PC-3 (cell line): ENCODE data around the gene ZDHHC18. TPM values are rescaled to one million over a fixed set of nuclear protein-coding genes. Genes with fewer than 3 reads are reported as not detected.

Experiments
- ATAC-seq: fragments of 200-7000 bp; cut with Tn5 transposase; 2 replicates; pipeline ENCODE4 v1.9.1; 2020; ENCODE audit warnings: mild to moderate bottlenecking, moderate library complexity
- BruUV-seq: library from RNA; stranded (reverse); fragments of 400-500 nt; replicated peaks from 2 replicates; lab custom pipeline; 2021; lab: Mats Ljungman, UMichigan
- CTCF ChIA-PET: fragments of 300-600 bp; sonication (Branson Sonifier 250); formaldehyde crosslinking; loops from one replicate; lab custom pipeline; 2022; ENCODE audit warnings: antibody characterized with exemption; lab: Charles Lee
- POLR2A ChIA-PET: fragments of 300-600 bp; sonication (Branson Sonifier 250); formaldehyde crosslinking; loops from one replicate; lab custom pipeline; 2022; ENCODE audit warnings: antibody characterized with exemption; ENCODE audit not compliant: unreplicated experiment; lab: Charles Lee
- DNase-seq: peaks from one replicate; pipeline ENCODE4 v3.0.0-alpha.2; 2015
- H2AFZ ChIP-seq: fragments of 300-600 bp; sonication (generic); 2 replicates; pipeline ENCODE4 v1.6.0; 2016; ENCODE audit warnings: antibody characterized with exemption, low read length
- H3F3A ChIP-seq: fragments of 300-600 bp; sonication (generic); one replicate; pipeline ENCODE4 v1.6.0; 2017; ENCODE audit warnings: antibody characterized with exemption, low read length, control low read depth, mild to moderate bottlenecking; ENCODE audit not compliant: unreplicated experiment
- H3K27ac ChIP-seq: fragments of 300-600 bp; sonication (generic); 2 replicates; pipeline ENCODE4 v1.5.1; 2016; ENCODE audit warnings: mild to moderate bottlenecking, low read length
- H3K27me3 ChIP-seq: fragments of 300-600 bp; sonication (generic); 2 replicates; pipeline ENCODE4 v1.6.1; 2016; ENCODE audit warnings: low read length, mixed read lengths
- H3K36me3 ChIP-seq: fragments of 300-600 bp; sonication (generic); 2 replicates; pipeline ENCODE4 v1.6.1; 2016; ENCODE audit warnings: low read depth, mixed run types, low read length, mixed read lengths
- H3K4me1 ChIP-seq: fragments of 300-600 bp; sonication (generic); 2 replicates; pipeline ENCODE4 v1.5.1; 2016; ENCODE audit warnings: low read length; ENCODE audit not compliant: insufficient read depth
- H3K4me2 ChIP-seq: fragments of 300-600 bp; sonication (generic); 2 replicates; pipeline ENCODE4 v1.6.0; 2016; ENCODE audit warnings: low read length
- H3K4me3 ChIP-seq: fragments of 300-600 bp; sonication (generic); 2 replicates; pipeline ENCODE4 v1.5.1; 2016; ENCODE audit warnings: mild to moderate bottlenecking, low read length, mixed read lengths
- H3K79me2 ChIP-seq: fragments of 300-600 bp; sonication (generic); 2 replicates; pipeline ENCODE4 v1.6.1; 2017; ENCODE audit warnings: low read length, mixed read lengths
- H3K9ac ChIP-seq: fragments of 300-600 bp; sonication (generic); 2 replicates; pipeline ENCODE4 v1.6.0; 2016; ENCODE audit warnings: mild to moderate bottlenecking, low read length
- H3K9me2 ChIP-seq: fragments of 300-600 bp; sonication (generic); replicated peaks from 2 replicates; pipeline ENCODE4 v1.6.1; 2016; ENCODE audit warnings: mixed run types, low read length, mixed read lengths
- H3K9me3 ChIP-seq: fragments of 300-600 bp; sonication (generic); 2 replicates; pipeline ENCODE4 v1.6.1; 2016; ENCODE audit warnings: low read length, mixed read lengths
- H4K20me1 ChIP-seq: fragments of 300-600 bp; sonication (generic); 2 replicates; pipeline ENCODE4 v1.6.1; 2016; ENCODE audit warnings: low read length, mixed read lengths
- EZH2 ChIP-seq: fragments of 300-600 bp; sonication (generic); IDR thresholded peaks from one replicate; pipeline ENCODE4 v1.6.1; 2017; ENCODE audit warnings: antibody characterized with exemption, mild to moderate bottlenecking, low read length; ENCODE audit not compliant: unreplicated experiment
- EZH2phosphoT487 ChIP-seq: fragments of 300-600 bp; sonication (generic); IDR thresholded peaks from 2 replicates; pipeline ENCODE4 v1.6.1; 2018; ENCODE audit warnings: mild to moderate bottlenecking, antibody characterized with exemption, low read length, borderline replicate concordance
- intact Hi-C: fragments of 100-400 bp; cut with micrococcal nuclease; formaldehyde crosslinking; loops from 2 replicates; pipeline ENCODE4 v1.9.0; 2023
- total RNA-seq: library from RNA; depleted of rRNA; stranded (reverse); fragments of >200 nt; gene quantifications from 2 replicates; pipeline ENCODE4 v1.2.3, GENCODE V29; 2014
- TF ChIP-seq, protein P1 (sequence below): fragments of 300-600 bp; sonication (generic); conservative IDR thresholded peaks from 2 replicates; pipeline ENCODE4 v1.5.1; 2017; ENCODE audit warnings: antibody characterized with exemption, low read depth, mild to moderate bottlenecking, low read length

ZDHHC18 gene
- total RNA-seq, 1 experiment from 2014 or later, result 18.1 TPM

DNA sequence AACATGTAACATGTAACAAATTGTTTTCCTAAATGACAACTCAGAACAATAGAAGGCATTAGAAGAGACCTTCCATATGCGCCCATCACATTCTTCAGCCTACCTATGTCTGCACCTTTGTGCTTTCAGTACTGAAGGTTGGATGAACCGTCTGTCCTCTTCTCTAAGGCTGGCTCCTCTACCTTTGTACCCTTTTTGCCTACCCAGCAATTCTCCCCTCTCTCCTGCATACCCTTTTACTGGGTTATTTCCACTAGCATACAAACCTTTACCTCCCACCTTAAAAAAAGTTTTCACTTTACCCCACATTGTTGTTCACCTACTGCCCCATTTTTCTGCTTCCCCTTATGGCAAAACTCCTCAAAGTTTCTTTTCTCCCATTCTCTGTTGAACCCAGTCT, 33.6 kb upstream of the ZDHHC18 start:
- no peaks in the 10 kb centered on the region for H3F3A ChIP-seq
- no TSS peak for BruUV-seq
- H3K4me1 ChIP-seq, result peaks cover 24% of the 10 kb centered on the region
- no peak overlapping the region for H3K9ac ChIP-seq
- H3K4me3 ChIP-seq, result no peak overlapping the region
- no peak overlapping the region for H3K4me2 ChIP-seq
- intact Hi-C loops, result no loop called here
- no peaks in the 10 kb centered on the region for H3K9me3 ChIP-seq
- no peak overlapping the region for H2AFZ ChIP-seq
- H3K79me2 ChIP-seq, result peaks cover 8% of the 10 kb centered on the region; the same call in 1 of the 2 replicates
- H3K9me2 ChIP-seq, result no peaks in the 10 kb centered on the region
- ATAC-seq, result no peak
- DNase-seq, result no peak
- ChIA-PET CTCF (no interaction called here), POLR2A (no interaction called here)
- H3K36me3 ChIP-seq, result no peaks in the 10 kb centered on the region
- no peak overlapping the region for H3K27ac ChIP-seq
- no peaks in the 10 kb centered on the region for H4K20me1 ChIP-seq
- TF ChIP-seq EZH2phosphoT487, result no peak
- TF ChIP-seq, protein P1, sequence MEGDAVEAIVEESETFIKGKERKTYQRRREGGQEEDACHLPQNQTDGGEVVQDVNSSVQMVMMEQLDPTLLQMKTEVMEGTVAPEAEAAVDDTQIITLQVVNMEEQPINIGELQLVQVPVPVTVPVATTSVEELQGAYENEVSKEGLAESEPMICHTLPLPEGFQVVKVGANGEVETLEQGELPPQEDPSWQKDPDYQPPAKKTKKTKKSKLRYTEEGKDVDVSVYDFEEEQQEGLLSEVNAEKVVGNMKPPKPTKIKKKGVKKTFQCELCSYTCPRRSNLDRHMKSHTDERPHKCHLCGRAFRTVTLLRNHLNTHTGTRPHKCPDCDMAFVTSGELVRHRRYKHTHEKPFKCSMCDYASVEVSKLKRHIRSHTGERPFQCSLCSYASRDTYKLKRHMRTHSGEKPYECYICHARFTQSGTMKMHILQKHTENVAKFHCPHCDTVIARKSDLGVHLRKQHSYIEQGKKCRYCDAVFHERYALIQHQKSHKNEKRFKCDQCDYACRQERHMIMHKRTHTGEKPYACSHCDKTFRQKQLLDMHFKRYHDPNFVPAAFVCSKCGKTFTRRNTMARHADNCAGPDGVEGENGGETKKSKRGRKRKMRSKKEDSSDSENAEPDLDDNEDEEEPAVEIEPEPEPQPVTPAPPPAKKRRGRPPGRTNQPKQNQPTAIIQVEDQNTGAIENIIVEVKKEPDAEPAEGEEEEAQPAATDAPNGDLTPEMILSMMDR, result no peak
- no peak for TF ChIP-seq EZH2
- H3K27me3 ChIP-seq, result no peaks in the 10 kb centered on the region

DNA sequence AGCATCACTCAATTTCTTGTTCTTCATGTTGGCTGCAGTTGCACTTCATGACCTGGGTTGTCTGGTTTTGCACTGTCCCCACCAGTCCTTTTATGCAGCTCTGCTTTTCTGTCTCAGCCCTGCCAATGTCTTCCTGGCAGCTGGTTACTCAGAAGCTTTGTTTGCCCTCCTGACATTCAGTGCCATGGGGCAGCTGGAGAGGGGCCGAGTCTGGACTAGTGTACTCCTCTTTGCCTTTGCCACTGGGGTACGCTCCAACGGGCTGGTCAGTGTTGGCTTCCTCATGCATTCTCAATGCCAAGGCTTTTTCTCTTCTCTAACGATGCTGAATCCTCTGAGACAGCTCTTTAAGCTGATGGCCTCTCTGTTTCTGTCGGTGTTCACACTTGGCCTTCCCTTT, 32.1 kb upstream of the ZDHHC18 start:
- Histone ChIP-seq H3K79me2 (no peaks in the 10 kb centered on the region), H2AFZ (no peak overlapping the region), H3K9ac (no peak overlapping the region), H3K27me3 (no peaks in the 10 kb centered on the region), H3F3A (no peaks in the 10 kb centered on the region), H3K4me2 (no peak overlapping the region), H3K4me1 (peaks cover 22% of the 10 kb centered on the region), H4K20me1 (no peaks in the 10 kb centered on the region), H3K4me3 (no peak overlapping the region), H3K27ac (no peak overlapping the region), H3K9me3 (no peaks in the 10 kb centered on the region), H3K9me2 (no peaks in the 10 kb centered on the region), H3K36me3 (no peaks in the 10 kb centered on the region)
- CTCF ChIA-PET, result no interaction called here
- no TSS peak for BruUV-seq
- DNase-seq (no peak), ATAC-seq (no peak)
- TF ChIP-seq EZH2 (no peak), EZH2phosphoT487 (no peak)
- TF ChIP-seq, protein P1, result no peak
- intact Hi-C loops, result no loop called here
- POLR2A ChIA-PET, result no interaction called here

DNA sequence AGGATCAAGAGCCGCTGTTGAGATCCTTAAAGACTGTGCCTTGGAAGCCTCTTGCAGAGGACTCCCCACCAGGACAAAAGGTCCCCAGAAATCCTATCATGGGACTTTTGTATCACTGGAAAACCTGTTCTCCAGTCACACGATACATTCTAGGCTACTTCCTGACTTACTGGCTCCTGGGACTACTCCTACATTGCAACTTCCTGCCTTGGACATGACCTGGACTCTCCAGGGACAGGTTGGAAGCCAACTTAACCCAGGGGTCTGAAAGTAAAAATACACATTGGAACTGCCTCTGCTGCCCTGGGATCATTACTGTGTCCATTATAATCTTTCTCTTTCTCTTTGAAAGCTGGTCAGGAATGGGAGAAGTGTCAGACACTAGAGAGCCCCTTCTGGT, 28.9 kb upstream of the ZDHHC18 start:
- intact Hi-C loops, result no loop called here
- Histone ChIP-seq H3K9ac (no peak overlapping the region), H3K27me3 (no peaks in the 10 kb centered on the region), H3F3A (no peaks in the 10 kb centered on the region), H3K79me2 (no peaks in the 10 kb centered on the region), H3K9me3 (no peaks in the 10 kb centered on the region), H3K4me1 (peaks cover 36% of the 10 kb centered on the region), H3K4me2 (no peak overlapping the region), H3K9me2 (no peaks in the 10 kb centered on the region), H3K36me3 (no peaks in the 10 kb centered on the region), H2AFZ (no peak overlapping the region), H3K4me3 (no peak overlapping the region), H4K20me1 (no peaks in the 10 kb centered on the region), H3K27ac (peak overlapping the region; percentile 11; the same call in 1 of the 2 replicates)
- ChIA-PET POLR2A (interaction anchor here (0.5 kb wide), 1 partner anchor 327 kb away, joined by 6 read pairs; no protein-coding TSS in a partner anchor), CTCF (no interaction called here)
- no TSS peak for BruUV-seq
- DNase-seq (no peak), ATAC-seq (no peak)
- TF ChIP-seq EZH2phosphoT487 (no peak), EZH2 (no peak)
- TF ChIP-seq, protein P1, result no peak
